ENCODE measurements around the gene RAD23B.
A peak's percentile ranks its signal among the peaks of the same experiment; 100 is the strongest.

RAD23B gene

GRCh38 chr9:107336718-107337360, 53.8 kb downstream of the RAD23B start:
- DNase-seq (ENCODE audit: low spot score), result peak; percentile 87

- peak; percentile 84 for DNase-seq (ENCODE audit: low spot score)
Measured at GRCh38 chr9:107337676-107338590, 54.9 kb downstream of the RAD23B start.

GRCh38 chr9:107338911-107339659, 56.0 kb downstream of the RAD23B start:
- no peak for DNase-seq (ENCODE audit: low spot score)

GRCh38 chr9:107340920-107341632, 58.0 kb downstream of the RAD23B start:
- peak; percentile 68 for DNase-seq (ENCODE audit: low spot score)

- DNase-seq (ENCODE audit: low spot score), result no peak
Measured at GRCh38 chr9:107342476-107343161, 59.5 kb downstream of the RAD23B start.

- DNase-seq (ENCODE audit: low spot score), result no peak
Measured at GRCh38 chr9:107345327-107345726, 62.2 kb downstream of the RAD23B start.

DNA sequence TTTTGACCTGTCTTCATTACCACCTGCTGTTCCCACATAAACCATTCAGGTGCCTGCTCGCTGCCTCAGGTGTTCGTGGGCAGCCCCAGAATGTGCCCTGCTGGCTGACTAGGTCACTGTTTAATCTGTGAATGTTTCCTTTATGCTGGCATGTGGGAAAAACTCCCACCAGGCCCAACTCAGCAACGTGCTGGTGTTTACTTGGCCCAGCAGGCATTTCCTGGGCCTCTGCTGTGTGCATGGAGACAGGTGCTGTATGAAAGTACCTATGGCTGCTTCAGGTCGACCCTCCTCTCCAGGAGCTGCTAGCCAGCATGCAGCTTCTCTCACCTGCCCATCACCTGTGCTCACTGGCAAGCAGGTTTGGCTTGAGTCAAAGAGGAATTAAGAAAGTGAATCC, 65.8 kb downstream of the RAD23B start:
- no peak for DNase-seq (ENCODE audit: low spot score)

GRCh38 chr9:107350443-107350842, 67.4 kb downstream of the RAD23B start:
- no peak for DNase-seq (ENCODE audit: low spot score)

DNA sequence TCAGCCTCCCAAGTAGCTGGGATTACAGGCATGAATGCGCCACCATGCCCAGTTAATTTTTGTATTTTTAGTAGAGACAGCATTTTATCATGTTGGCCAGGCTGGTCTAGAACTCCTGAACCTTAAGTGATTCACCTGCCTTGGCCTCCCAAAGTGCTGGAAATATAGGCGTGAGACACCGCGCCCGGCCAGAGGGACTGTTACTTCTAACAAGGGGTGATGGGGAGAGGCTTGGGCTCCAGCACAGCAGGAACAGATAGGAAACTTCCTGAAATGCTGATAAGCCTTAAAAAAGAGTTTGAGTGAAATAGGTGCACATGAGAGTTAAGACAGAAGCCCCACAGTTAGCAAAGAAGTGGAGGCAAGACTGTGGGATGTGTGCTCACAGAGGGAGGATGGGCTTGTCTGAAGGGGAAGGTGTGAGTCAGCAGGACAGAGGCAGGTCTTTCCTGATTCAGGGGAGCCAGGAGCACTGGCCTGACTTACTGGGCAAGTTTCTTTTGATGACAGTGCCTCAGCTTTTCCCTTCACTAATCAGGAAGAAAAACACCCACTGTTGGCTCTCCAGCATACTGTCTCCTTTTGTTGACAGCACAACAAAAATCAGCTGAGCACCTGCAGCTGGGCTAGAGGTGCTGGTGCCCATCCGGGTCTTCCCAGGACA, 68.4 kb downstream of the RAD23B start:
- no peak for DNase-seq (ENCODE audit: low spot score)

GRCh38 chr9:107355394-107355793, 72.3 kb downstream of the RAD23B start:
- no peak for DNase-seq (ENCODE audit: low spot score)

- DNase-seq (ENCODE audit: low spot score), result no peak
Measured at GRCh38 chr9:107358986-107359385, 75.9 kb downstream of the RAD23B start.

DNA sequence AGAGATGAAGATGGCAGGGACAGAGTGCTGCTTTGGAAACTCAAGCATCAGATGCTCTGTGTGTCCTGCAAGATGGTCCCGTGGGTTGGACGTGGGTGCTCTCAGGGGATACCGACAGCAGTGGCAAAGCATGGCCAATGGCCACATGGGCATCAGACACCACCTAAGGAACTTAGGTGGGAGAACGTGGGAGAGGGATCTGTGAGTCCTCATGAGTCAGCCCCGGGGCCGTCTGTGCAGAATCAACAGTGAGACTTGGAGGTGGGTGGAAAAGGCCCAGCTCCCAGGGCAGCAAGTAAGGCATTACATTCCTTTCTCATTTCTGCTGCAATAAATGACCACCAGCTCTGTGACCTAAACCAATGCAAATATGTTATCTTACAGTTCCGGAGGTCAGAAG, 77.0 kb downstream of the RAD23B start:
- DNase-seq (ENCODE audit: low spot score), result no peak

DNA sequence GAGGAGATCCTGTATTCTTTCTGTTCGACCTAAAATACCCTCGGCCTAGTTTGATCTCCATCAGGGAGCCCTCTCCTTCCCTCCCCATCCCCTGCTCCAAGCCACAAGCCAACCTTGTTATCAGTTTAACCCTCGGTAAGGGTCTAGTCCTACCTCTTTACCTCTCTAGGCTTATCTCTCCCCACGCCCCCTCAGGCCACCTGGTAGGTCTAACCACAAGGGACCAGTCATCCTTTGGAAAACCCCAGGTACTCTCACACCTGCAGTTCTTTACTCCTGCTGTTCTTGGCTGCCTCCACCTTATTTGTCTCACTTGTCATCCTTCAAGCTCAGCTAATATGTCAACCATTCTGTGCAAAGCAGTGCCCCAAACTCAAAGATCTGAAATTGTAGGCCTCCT, 78.7 kb downstream of the RAD23B start:
- no peak for DNase-seq (ENCODE audit: low spot score)

GRCh38 chr9:107363516-107364152, 80.6 kb downstream of the RAD23B start:
- DNase-seq (ENCODE audit: low spot score), result no peak

GRCh38 chr9:107367727-107368502, 84.8 kb downstream of the RAD23B start:
- DNase-seq (ENCODE audit: low spot score), result no peak

GRCh38 chr9:107368696-107369095, 85.6 kb downstream of the RAD23B start:
- no peak for DNase-seq (ENCODE audit: low spot score)

DNA sequence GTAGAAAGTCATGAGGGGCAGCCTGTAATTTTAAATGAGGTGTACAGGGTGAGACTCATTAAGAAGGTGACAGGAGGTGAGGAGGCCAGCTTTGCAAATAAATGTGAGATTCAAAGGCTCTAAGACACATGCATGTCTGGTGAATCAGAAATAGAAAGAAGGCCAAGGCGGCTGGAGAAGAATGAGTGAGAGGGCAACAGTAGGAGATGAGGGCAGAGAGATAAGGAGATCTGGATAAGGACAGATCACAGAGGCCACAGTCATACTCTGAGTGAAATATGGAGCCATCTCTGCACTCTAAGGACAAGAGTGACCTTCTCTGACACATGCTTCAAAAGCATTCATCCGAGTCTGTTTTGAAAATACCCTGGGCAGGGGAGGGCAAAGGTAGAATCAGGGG, 90.7 kb downstream of the RAD23B start:
- DNase-seq (ENCODE audit: low spot score), result no peak

- no peak for DNase-seq (ENCODE audit: low spot score)
Measured at GRCh38 chr9:107375001-107375400, 91.9 kb downstream of the RAD23B start.

DNA sequence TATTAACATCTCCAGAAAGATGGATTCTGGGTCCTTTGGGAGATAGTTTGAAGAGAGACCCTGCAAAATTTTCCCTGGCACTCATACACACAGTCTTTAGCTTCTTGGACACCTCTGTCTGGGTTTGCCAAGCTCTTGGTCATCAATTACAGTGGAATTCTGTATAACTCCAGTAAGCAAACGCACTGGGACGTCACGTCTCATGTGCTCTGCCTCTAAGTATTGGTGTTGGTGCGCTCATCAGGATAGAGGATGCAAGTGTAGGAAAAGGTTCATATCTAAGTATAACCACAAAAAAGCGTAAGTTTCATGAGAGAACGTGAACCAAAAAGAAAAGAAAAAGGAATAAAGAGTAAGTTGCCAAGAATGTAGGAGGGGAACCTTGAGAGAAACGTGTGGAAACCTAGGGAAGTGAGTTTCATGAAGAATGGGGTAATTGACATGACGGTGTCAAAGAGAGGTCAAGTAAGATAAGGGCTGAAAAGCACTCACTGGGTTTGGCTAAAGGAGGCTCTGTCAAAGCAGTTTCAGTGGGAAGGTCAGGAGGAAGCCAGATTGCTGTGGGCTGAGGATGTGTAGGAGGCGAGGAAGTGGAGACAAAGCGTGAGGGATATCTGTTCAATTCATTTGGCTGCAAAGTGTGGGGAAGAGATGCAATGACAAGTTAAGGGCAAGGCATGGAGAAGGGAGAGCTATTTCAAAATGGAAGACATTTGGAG, 92.7 kb downstream of the RAD23B start:
- no peak for DNase-seq (ENCODE audit: low spot score)
